ENCODE measurements around the gene TMEM132E. TPM values are rescaled to one million over a fixed set of nuclear protein-coding genes. Genes with fewer than 3 reads are reported as not detected.

TMEM132E gene
- total RNA-seq, 2 experiments from 2014 or later, result not detected

- H3K4me1 Mint-ChIP-seq, result peaks cover 7% of the 10 kb centered on the region
- POLR2A ChIA-PET, result interaction anchor here (1.0 kb wide), 1 partner anchor 12 kb away, joined by 3 read pairs; no protein-coding TSS in a partner anchor
- no peaks in the 10 kb centered on the region for H3K36me3 Mint-ChIP-seq (ENCODE audit: low read depth)
- peaks cover 39% of the 10 kb centered on the region for H3K27me3 Mint-ChIP-seq
- H3K9me3 Mint-ChIP-seq, result no peaks in the 10 kb centered on the region
- H3K4me3 Mint-ChIP-seq, result peak overlapping the region; percentile 37
- CTCF ChIA-PET, result interaction anchor here (0.7 to 3.2 kb wide), 8 partner anchors 16 to 481 kb away, joined by 3 to 23 read pairs (median 5); no protein-coding TSS in a partner anchor
- H3K27ac Mint-ChIP-seq, result no peak overlapping the region
- peak; percentile 80 for DNase-seq
Measured at GRCh38 chr17:34637548-34638525, 58.5 kb downstream of the TMEM132E start.

GRCh38 chr17:34638526-34639260 lies 59.3 kb downstream of the TMEM132E start:
- DNase-seq, result no peak
- Mint-ChIP-seq H3K27ac (no peak overlapping the region), H3K9me3 (no peaks in the 10 kb centered on the region), H3K4me1 (peaks cover 7% of the 10 kb centered on the region), H3K36me3 (ENCODE audit: low read depth) (no peaks in the 10 kb centered on the region), H3K4me3 (no peak overlapping the region), H3K27me3 (peaks cover 33% of the 10 kb centered on the region)
- ChIA-PET POLR2A (no interaction called here), CTCF (interaction anchor here (0.7 to 3.2 kb wide), 6 partner anchors 17 to 480 kb away, joined by 3 to 23 read pairs (median 4); no protein-coding TSS in a partner anchor)

DNA sequence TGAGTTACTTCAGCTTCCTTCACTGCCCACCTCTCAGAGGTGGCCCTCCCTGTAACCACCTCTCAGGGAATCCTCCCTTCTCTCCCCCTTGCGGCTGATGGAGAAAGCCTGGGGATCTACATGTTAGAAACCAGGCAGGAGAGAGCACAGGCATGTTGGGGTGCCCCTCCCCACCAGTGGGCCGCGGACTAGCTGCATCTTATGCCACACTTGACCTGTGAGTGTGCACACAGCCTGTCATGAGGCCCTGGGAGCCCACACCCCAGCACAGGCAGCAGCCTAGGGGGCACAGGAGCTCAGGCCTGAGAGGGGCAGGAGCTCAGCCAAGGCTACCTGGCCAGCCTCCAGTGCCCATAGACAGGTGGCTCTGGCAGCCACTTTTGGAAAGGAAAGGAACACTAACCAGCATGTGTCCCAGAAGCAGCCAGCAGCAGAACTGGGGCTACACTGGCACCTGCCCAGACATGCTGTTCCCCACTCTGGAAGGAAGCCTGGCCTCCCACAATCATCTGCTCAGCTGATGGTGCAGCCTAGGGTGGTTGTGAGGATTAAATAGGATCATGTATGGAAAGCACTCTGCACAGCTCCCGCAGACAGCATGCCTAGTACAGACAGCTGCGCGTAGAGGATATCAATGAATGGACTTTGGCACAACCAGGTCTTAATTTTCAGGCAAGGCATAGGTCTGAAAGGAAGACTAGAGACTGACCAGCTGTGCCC lies 60.5 kb downstream of the TMEM132E start:
- Mint-ChIP-seq H3K9me3 (no peaks in the 10 kb centered on the region), H3K4me1 (peaks cover 7% of the 10 kb centered on the region), H3K4me3 (no peak overlapping the region), H3K27me3 (peaks cover 37% of the 10 kb centered on the region), H3K36me3 (ENCODE audit: low read depth) (no peaks in the 10 kb centered on the region), H3K27ac (no peak overlapping the region)
- CTCF ChIA-PET, result interaction anchor here (3.2 kb wide), 1 partner anchor 96 kb away, joined by 23 read pairs; no protein-coding TSS in a partner anchor
- no peak for DNase-seq
- POLR2A ChIA-PET, result no interaction called here

DNA sequence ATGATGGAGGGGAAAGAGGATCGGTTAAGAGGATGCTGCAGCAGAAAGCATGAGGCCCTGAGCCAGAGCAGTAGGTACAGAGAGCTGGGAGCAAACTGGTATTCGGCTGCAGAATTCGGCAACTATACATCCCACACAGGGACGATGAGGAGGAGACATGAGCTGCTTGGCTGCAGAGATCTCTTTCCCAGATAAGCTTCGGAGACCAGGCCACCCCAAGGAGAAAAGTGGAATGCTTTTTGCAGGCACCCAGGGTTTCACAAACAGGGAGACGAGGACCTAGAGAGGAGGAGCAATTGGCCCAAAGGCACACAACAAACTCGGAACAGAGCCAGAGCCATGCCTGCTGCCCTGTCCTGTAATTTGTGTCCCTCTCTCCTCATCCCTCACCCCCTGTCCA lies 62.0 kb downstream of the TMEM132E start:
- no peak overlapping the region for H3K4me3 Mint-ChIP-seq
- POLR2A ChIA-PET, result no interaction called here
- CTCF ChIA-PET, result interaction anchor here (1.5 kb wide), 1 partner anchor 56 kb away, joined by 3 read pairs; no protein-coding TSS in a partner anchor
- DNase-seq, result no peak
- H3K9me3 Mint-ChIP-seq, result no peaks in the 10 kb centered on the region
- no peak overlapping the region for H3K27ac Mint-ChIP-seq
- H3K27me3 Mint-ChIP-seq, result peaks cover 32% of the 10 kb centered on the region
- no peaks in the 10 kb centered on the region for H3K36me3 Mint-ChIP-seq (ENCODE audit: low read depth)
- peaks cover 7% of the 10 kb centered on the region for H3K4me1 Mint-ChIP-seq

DNA sequence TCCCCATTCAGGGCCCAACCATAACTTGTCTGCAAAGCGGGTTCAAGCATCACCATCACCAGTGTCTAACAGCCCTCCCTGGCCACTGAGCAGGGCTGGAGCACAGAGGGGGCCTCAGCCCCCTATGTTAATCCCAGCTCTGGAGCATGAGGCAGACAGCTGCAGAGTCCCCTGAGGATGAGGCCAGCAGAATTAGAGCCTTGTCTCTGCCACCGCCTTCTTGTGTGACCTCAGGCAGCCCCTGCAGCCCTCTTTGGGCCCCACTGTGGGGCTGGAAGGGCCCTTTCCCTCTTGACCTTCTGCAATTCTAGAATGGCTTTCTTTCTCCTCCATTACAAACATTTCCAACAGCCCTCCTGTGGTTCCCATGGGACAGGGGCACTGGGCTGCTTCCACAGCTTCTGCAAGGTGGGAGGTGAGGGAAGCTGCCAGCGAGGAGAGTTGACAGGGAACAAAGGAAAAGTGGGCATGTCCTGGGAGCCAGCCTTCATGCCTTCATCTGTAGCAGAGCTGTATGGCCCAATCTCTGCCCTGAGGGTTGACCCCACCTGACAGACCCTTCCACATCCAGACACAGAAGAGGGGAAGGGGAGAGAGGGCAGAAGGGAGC lies 65.7 kb downstream of the TMEM132E start:
- no peak overlapping the region for H3K27ac Mint-ChIP-seq
- DNase-seq, result no peak
- H3K36me3 Mint-ChIP-seq (ENCODE audit: low read depth), result no peaks in the 10 kb centered on the region
- no peaks in the 10 kb centered on the region for H3K4me1 Mint-ChIP-seq
- no peaks in the 10 kb centered on the region for H3K9me3 Mint-ChIP-seq
- POLR2A ChIA-PET, result no interaction called here
- H3K27me3 Mint-ChIP-seq, result peaks cover 18% of the 10 kb centered on the region
- H3K4me3 Mint-ChIP-seq, result no peak overlapping the region
- CTCF ChIA-PET, result no interaction called here

DNA sequence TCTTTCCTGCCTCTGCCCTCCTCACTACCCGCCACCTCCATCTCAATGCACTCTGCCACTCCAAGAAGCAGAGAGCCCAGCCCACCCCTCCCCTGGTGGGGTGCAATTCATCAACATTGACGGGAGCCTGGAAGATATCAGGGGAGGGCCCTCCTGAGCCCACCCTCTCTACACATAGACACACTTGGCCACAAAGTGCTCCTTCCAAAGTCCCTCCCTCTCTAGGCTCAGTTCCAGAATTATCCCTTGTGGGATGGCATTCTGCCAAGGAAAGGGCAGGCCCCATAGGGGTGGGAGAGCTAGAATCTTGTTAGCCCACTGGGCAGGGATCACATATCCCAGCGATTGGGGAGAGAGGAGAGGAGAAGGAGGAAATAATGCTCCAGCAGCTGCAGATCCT lies 66.2 kb downstream of the TMEM132E start:
- POLR2A ChIA-PET, result no interaction called here
- CTCF ChIA-PET, result no interaction called here
- no peak overlapping the region for H3K4me3 Mint-ChIP-seq
- H3K36me3 Mint-ChIP-seq (ENCODE audit: low read depth), result no peaks in the 10 kb centered on the region
- no peak overlapping the region for H3K27ac Mint-ChIP-seq
- H3K4me1 Mint-ChIP-seq, result no peaks in the 10 kb centered on the region
- DNase-seq, result no peak
- H3K27me3 Mint-ChIP-seq, result peaks cover 19% of the 10 kb centered on the region
- no peaks in the 10 kb centered on the region for H3K9me3 Mint-ChIP-seq

DNA sequence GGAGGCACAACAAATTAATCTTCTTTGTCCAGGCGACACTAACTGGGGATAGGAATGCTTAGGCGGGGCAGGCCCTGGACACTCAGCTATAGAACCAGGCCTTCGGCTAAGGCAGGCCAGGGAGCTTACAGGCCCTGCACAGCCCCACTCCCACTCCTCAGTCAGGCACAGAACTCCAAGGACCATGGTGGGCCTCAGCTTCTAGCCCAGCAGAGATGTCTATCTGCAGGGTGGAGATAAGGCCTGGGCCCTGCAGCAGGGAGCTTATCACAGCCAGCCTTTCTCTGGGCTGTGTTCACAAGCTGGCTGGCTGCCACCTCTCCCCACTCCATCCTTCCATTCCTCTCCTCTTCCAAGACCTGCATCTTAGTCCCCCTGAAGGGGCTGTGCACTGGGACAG lies 68.1 kb downstream of the TMEM132E start:
- Mint-ChIP-seq H3K4me3 (no peak overlapping the region), H3K27ac (no peak overlapping the region), H3K9me3 (no peaks in the 10 kb centered on the region), H3K36me3 (ENCODE audit: low read depth) (no peaks in the 10 kb centered on the region), H3K27me3 (peaks cover 11% of the 10 kb centered on the region), H3K4me1 (no peaks in the 10 kb centered on the region)
- ChIA-PET CTCF (no interaction called here), POLR2A (no interaction called here)
- DNase-seq, result no peak

DNA sequence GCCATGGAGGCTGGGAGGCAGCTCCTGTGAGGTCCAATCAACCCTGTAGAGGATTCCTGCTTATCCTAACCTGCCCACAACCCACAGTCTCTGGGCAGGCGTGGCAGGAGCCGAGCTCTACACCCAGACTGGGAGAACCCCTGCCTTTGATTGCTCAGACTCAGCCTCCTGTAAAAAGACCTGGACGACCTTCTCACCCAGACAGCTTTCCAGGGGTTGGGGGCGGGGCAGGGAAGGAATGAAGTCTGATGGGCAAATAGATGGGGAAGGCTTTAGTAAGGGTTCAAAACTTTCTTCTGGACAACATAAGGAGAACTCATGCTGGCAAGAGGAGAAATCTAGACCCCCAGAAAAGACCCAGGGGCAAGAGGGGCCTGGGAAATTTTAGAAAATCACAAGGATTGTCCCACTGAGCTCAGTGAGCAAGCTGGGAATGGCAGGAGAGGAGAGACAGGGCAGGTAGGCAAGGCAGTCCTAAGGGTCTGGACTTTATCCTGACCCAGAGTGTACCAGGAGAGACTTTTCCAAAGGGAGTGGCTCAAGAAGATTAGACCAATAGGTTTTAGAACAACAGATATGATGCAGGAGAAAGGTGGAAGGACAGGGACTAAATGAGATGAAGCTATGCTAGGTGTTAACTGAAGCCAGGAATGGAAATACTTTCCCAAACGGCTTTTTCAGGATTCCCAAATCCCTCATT lies 70.8 kb downstream of the TMEM132E start:
- Mint-ChIP-seq H3K27ac (no peak overlapping the region), H3K4me1 (no peaks in the 10 kb centered on the region), H3K36me3 (ENCODE audit: low read depth) (no peaks in the 10 kb centered on the region), H3K27me3 (peaks cover 14% of the 10 kb centered on the region), H3K4me3 (no peak overlapping the region), H3K9me3 (no peaks in the 10 kb centered on the region)
- CTCF ChIA-PET, result no interaction called here
- POLR2A ChIA-PET, result no interaction called here
- no peak for DNase-seq

GRCh38 chr17:34651402-34651811 lies 72.0 kb downstream of the TMEM132E start:
- Mint-ChIP-seq H3K27me3 (peaks cover 15% of the 10 kb centered on the region), H3K36me3 (ENCODE audit: low read depth) (no peaks in the 10 kb centered on the region), H3K4me3 (no peak overlapping the region), H3K9me3 (no peaks in the 10 kb centered on the region), H3K4me1 (no peaks in the 10 kb centered on the region), H3K27ac (no peak overlapping the region)
- ChIA-PET POLR2A (no interaction called here), CTCF (interaction anchor here (0.5 kb wide), 1 partner anchor 349 kb away, joined by 4 read pairs; no protein-coding TSS in a partner anchor)
- no peak for DNase-seq

DNA sequence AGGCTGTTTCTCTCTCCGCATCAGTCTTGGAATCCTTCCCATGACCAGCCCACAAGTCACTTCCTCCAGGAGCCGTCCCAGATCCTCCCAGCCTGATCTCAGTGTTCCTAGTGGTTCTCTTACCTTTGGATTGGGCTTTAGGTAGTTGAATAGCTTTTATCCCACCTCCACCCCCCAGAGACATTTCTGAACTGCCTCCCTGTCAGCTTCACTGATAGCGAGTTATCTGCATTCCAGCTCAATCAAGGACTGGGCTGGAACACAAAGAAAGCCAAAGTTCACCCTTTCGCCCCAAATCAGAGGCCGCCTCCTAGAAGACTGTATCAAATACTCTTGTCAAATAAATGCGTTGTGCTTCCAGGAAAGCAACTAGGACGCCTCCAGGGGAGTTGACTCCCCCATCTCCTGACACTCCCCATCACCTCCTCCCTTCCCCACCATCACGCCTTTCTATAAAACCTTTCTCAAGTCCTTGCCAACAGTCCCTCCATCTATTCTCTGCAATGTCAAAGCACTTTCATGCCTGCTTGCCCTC lies 72.7 kb downstream of the TMEM132E start:
- no peak for DNase-seq
- Mint-ChIP-seq H3K27me3 (peaks cover 15% of the 10 kb centered on the region), H3K4me1 (no peaks in the 10 kb centered on the region), H3K9me3 (no peaks in the 10 kb centered on the region), H3K4me3 (no peak overlapping the region), H3K36me3 (ENCODE audit: low read depth) (no peaks in the 10 kb centered on the region), H3K27ac (no peak overlapping the region)
- ChIA-PET CTCF (no interaction called here), POLR2A (no interaction called here)

DNA sequence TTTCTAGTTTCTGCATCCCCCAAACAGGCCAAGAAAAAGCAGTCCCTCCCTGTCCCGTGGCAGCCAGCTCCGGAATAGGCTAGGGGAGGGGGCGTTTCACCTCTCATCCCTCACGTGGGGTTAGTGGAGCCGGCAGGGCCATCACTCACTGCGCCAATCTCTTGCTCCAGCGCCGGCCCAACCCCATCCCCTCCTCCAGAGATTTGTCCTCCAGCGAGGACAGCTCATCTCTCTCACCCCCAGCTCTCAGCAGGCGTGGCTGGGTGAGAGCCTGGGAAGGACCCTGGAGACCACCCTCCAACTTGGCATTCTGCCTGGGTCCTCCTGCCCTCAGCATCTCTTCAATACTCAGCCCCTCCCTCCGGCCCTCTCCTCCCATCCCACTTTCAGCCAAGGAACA lies 74.1 kb downstream of the TMEM132E start:
- Mint-ChIP-seq H3K9me3 (no peaks in the 10 kb centered on the region), H3K36me3 (ENCODE audit: low read depth) (no peaks in the 10 kb centered on the region), H3K27me3 (peaks cover 15% of the 10 kb centered on the region), H3K4me1 (no peaks in the 10 kb centered on the region), H3K4me3 (no peak overlapping the region), H3K27ac (no peak overlapping the region)
- CTCF ChIA-PET, result no interaction called here
- no peak for DNase-seq
- POLR2A ChIA-PET, result no interaction called here

DNA sequence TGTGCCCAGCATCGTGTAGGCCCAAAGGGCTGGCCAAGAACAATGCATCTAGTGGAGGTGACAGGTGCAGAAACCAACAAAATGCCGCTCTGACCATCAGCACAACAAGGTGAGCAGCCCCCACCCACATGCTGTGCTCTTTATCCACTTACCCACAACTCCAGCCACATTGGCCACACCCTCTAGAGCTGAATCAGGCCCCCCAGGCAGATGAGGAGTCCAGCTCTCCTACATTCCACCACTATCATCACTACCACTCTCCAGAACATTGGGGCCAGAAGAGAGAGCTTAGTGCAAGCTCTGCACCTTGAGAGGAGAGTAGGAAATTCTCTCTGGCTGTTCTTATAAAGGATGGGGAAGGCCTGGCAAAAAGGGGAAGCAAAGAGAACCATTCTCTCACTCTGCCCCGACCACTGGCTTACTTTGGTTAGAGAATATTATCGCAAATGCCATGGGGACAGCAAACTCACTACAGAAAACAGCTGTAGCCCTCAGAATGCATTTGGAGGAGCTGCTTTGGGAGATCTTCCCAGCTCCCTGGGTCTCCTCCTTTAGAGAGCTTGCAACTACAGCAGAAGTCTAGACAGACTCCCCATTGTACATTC lies 75.0 kb downstream of the TMEM132E start:
- ChIA-PET POLR2A (no interaction called here), CTCF (interaction anchor here (0.8 kb wide), 1 partner anchor 41 kb away, joined by 3 read pairs; no protein-coding TSS in a partner anchor)
- Mint-ChIP-seq H3K4me3 (no peak overlapping the region), H3K4me1 (no peaks in the 10 kb centered on the region), H3K27me3 (peaks cover 15% of the 10 kb centered on the region), H3K9me3 (no peaks in the 10 kb centered on the region), H3K27ac (no peak overlapping the region), H3K36me3 (ENCODE audit: low read depth) (no peaks in the 10 kb centered on the region)
- no peak for DNase-seq

Measured in activated CD4-positive, alpha-beta memory T cell treated with anti-CD3 and anti-CD28 coated beads, Interleukin-2, amount 10 ng/mL, durations not matched to agents 7 days and 5 days (primary cell).